ENCODE results near the gene SERGEF. TPM values are rescaled to one million over a fixed set of nuclear protein-coding genes. Genes with fewer than 3 reads are reported as not detected.

SERGEF gene
- total and polyA plus RNA-seq, 2 experiments from 2014 or later: 18.3 to 23.2 TPM

GRCh38 chr11:17851697-17852096 is 161.2 kb downstream of the SERGEF start:
- no peaks in the 10 kb centered on the region for H3K9me3 ChIP-seq (ENCODE audit: low read depth)
- in situ Hi-C loops (cut with MboI): no loop called here
- no peak overlapping the region for H3K9ac ChIP-seq
- no peaks in the 10 kb centered on the region for H4K20me1 ChIP-seq (ENCODE audit: insufficient read depth)
- DNase-seq: no peak
- no peaks in the 10 kb centered on the region for H3F3A ChIP-seq (ENCODE audit: insufficient read depth)
- H3K4me1 ChIP-seq (ENCODE audit: insufficient read depth): no peaks in the 10 kb centered on the region
- no peak overlapping the region for H3K4me3 ChIP-seq
- no peak overlapping the region for H2AFZ ChIP-seq
- no peak for TF ChIP-seq EZH2phosphoT487 (IDR thresholded peaks at IDR 0.05; ENCODE audit: insufficient read depth, low read depth)
- TF ChIP-seq EZH2 (IDR thresholded peaks at IDR 0.05; ENCODE audit: insufficient read depth, poor library complexity, severe bottlenecking): no peak
- WGBS, 2 experiments (ENCODE audit: low coverage in 1 of 2, low lambda C conversion rate in 2 of 2, missing lambda C conversion rate in 2 of 2): 100% methylated on average over 1 of the region's 1 CpG
- no peaks in the 10 kb centered on the region for H3K27me3 ChIP-seq (replicated peaks; ENCODE audit: insufficient read depth)
- H3K79me2 ChIP-seq (ENCODE audit: insufficient read depth): no peaks in the 10 kb centered on the region
- H3K27ac ChIP-seq: no peak overlapping the region
- H3K4me2 ChIP-seq (ENCODE audit: unreplicated experiment): no peak overlapping the region
- H3K9me2 ChIP-seq (ENCODE audit: insufficient read depth): no peaks in the 10 kb centered on the region
- no peaks in the 10 kb centered on the region for H3K36me3 ChIP-seq (ENCODE audit: low read depth)

- Histone ChIP-seq H3F3A (ENCODE audit: insufficient read depth) (peaks cover 9% of the 10 kb centered on the region), H3K4me3 (no peak overlapping the region), H3K36me3 (ENCODE audit: low read depth) (no peaks in the 10 kb centered on the region), H4K20me1 (ENCODE audit: insufficient read depth) (no peaks in the 10 kb centered on the region), H3K27me3 (replicated peaks; ENCODE audit: insufficient read depth) (no peaks in the 10 kb centered on the region), H3K4me1 (ENCODE audit: insufficient read depth) (peaks cover 9% of the 10 kb centered on the region), H3K9me3 (ENCODE audit: low read depth) (no peaks in the 10 kb centered on the region), H3K27ac (no peak overlapping the region), H2AFZ (no peak overlapping the region), H3K9ac (no peak overlapping the region), H3K9me2 (ENCODE audit: insufficient read depth) (no peaks in the 10 kb centered on the region), H3K79me2 (ENCODE audit: insufficient read depth) (no peaks in the 10 kb centered on the region), H3K4me2 (ENCODE audit: unreplicated experiment) (no peak overlapping the region)
- TF ChIP-seq EZH2 (IDR thresholded peaks at IDR 0.05; ENCODE audit: insufficient read depth, poor library complexity, severe bottlenecking) (no peak), EZH2phosphoT487 (IDR thresholded peaks at IDR 0.05; ENCODE audit: insufficient read depth, low read depth) (no peak)
- in situ Hi-C loops (cut with MboI): no loop called here
- DNase-seq: no peak
- WGBS, 2 experiments (ENCODE audit: low coverage in 1 of 2, low lambda C conversion rate in 2 of 2, missing lambda C conversion rate in 2 of 2): 91 to 92% methylated on average over 2 of the region's 2 CpGs
These were observed 162.5 kb downstream of the SERGEF start for GRCh38 chr11:17850336-17850735.

GRCh38 chr11:17848715-17849114 is 164.1 kb downstream of the SERGEF start:
- Histone ChIP-seq H2AFZ (no peak overlapping the region), H3K27ac (no peak overlapping the region), H3K9me3 (ENCODE audit: low read depth) (no peaks in the 10 kb centered on the region), H3K4me2 (ENCODE audit: unreplicated experiment) (no peak overlapping the region), H4K20me1 (ENCODE audit: insufficient read depth) (no peaks in the 10 kb centered on the region), H3K4me3 (no peak overlapping the region), H3K9me2 (ENCODE audit: insufficient read depth) (no peaks in the 10 kb centered on the region), H3F3A (ENCODE audit: insufficient read depth) (peaks cover 14% of the 10 kb centered on the region), H3K4me1 (ENCODE audit: insufficient read depth) (peaks cover 15% of the 10 kb centered on the region), H3K9ac (no peak overlapping the region), H3K27me3 (replicated peaks; ENCODE audit: insufficient read depth) (no peaks in the 10 kb centered on the region), H3K79me2 (ENCODE audit: insufficient read depth) (no peaks in the 10 kb centered on the region), H3K36me3 (ENCODE audit: low read depth) (no peaks in the 10 kb centered on the region)
- in situ Hi-C loops (cut with MboI): no loop called here
- no peak for DNase-seq
- no peak for TF ChIP-seq EZH2 (IDR thresholded peaks at IDR 0.05; ENCODE audit: insufficient read depth, poor library complexity, severe bottlenecking)
- WGBS, 2 experiments (ENCODE audit: low coverage in 1 of 2, low lambda C conversion rate in 2 of 2, missing lambda C conversion rate in 2 of 2): 98% methylated on average over 2 of the region's 2 CpGs

DNA sequence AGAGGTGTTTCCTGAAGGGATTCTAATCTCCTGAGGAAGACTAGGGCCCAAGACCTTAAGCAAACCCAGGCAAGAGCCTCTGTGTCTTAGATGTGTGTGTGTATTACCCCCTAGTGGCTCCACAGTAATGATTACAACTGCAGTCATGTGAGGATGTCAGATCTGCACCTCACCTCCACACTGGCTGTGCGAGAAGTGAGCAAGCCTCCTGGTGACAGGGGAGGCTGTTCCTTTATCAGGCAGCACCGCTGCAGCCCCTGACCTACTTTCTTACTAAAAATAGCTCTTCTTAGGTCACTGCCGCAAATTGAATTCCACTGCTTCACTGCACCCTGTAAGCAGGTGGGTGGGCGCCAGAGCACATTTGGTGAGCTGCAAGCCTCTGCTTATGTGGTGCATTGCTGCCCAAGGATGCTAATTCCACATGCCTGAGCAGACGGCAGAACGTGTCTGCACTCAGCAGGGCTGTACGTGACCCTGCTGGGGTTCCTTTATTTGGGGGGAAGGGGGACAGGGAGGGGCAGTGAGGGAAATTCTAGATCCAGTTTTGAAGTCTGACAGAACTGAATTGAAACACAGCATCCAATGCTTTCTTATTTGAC is 165.9 kb downstream of the SERGEF start:
- Histone ChIP-seq H2AFZ (no peak overlapping the region), H4K20me1 (ENCODE audit: insufficient read depth) (no peaks in the 10 kb centered on the region), H3K9ac (no peak overlapping the region), H3K79me2 (ENCODE audit: insufficient read depth) (no peaks in the 10 kb centered on the region), H3K4me1 (ENCODE audit: insufficient read depth) (peaks cover 15% of the 10 kb centered on the region), H3K9me3 (ENCODE audit: low read depth) (no peaks in the 10 kb centered on the region), H3K9me2 (ENCODE audit: insufficient read depth) (no peaks in the 10 kb centered on the region), H3K36me3 (ENCODE audit: low read depth) (no peaks in the 10 kb centered on the region), H3F3A (ENCODE audit: insufficient read depth) (peaks cover 14% of the 10 kb centered on the region), H3K27ac (no peak overlapping the region), H3K27me3 (replicated peaks; ENCODE audit: insufficient read depth) (no peaks in the 10 kb centered on the region), H3K4me2 (ENCODE audit: unreplicated experiment) (no peak overlapping the region), H3K4me3 (no peak overlapping the region)
- WGBS, 2 experiments (ENCODE audit: low coverage in 1 of 2, low lambda C conversion rate in 2 of 2, missing lambda C conversion rate in 2 of 2): 83 to 87% methylated on average over 7 of the region's 7 CpGs
- DNase-seq: peak; percentile 12
- TF ChIP-seq EZH2phosphoT487 (IDR thresholded peaks at IDR 0.05; ENCODE audit: insufficient read depth, low read depth) (no peak), EZH2 (IDR thresholded peaks at IDR 0.05; ENCODE audit: insufficient read depth, poor library complexity, severe bottlenecking) (no peak)
- in situ Hi-C loops (cut with MboI): no loop called here

DNA sequence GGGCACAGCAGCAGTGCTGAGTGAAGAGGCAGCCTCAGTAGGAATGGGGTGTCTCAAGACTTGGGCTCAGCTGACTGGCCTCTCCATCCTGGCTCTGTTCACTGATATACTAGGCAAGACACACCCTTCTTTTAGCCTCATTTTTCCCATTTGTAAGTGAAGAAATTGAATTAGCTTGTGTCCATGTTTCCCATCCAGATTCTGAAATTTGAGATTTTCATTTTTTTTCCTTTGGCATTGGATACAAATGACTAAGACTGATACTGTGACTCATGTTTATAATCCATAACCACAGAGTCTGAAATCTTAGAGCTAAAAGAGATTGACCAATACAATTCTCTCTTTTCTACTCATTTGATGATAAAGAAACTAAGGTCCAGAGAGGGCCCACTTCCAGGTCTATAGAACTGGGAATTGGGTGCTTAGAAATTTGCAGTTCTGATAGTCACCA is 167.4 kb downstream of the SERGEF start:
- H3K27me3 ChIP-seq (replicated peaks; ENCODE audit: insufficient read depth): no peaks in the 10 kb centered on the region
- no peaks in the 10 kb centered on the region for H3K9me2 ChIP-seq (ENCODE audit: insufficient read depth)
- TF ChIP-seq EZH2phosphoT487 (IDR thresholded peaks at IDR 0.05; ENCODE audit: insufficient read depth, low read depth) (no peak), EZH2 (IDR thresholded peaks at IDR 0.05; ENCODE audit: insufficient read depth, poor library complexity, severe bottlenecking) (no peak)
- H4K20me1 ChIP-seq (ENCODE audit: insufficient read depth): no peaks in the 10 kb centered on the region
- peak overlapping the region; percentile 54 for H3K4me2 ChIP-seq (ENCODE audit: unreplicated experiment)
- in situ Hi-C loops (cut with MboI): no loop called here
- peak; percentile 82 for DNase-seq
- no peaks in the 10 kb centered on the region for H3K9me3 ChIP-seq (ENCODE audit: low read depth)
- H3F3A ChIP-seq (ENCODE audit: insufficient read depth): peaks cover 14% of the 10 kb centered on the region
- peaks cover 15% of the 10 kb centered on the region for H3K4me1 ChIP-seq (ENCODE audit: insufficient read depth)
- H3K79me2 ChIP-seq (ENCODE audit: insufficient read depth): no peaks in the 10 kb centered on the region
- no peak overlapping the region for H2AFZ ChIP-seq
- no peaks in the 10 kb centered on the region for H3K36me3 ChIP-seq (ENCODE audit: low read depth)
- H3K4me3 ChIP-seq: no peak overlapping the region
- peak overlapping the region; percentile 31; the same call in 1 of the 2 replicates for H3K27ac ChIP-seq
- H3K9ac ChIP-seq: no peak overlapping the region
